Measurements from ENCODE around the gene PKN1. TPM values are rescaled to one million over a fixed set of nuclear protein-coding genes. Genes with fewer than 3 reads are reported as not detected.

Gene PKN1
- total and polyA plus RNA-seq, 9 of the 15 experiments (the other 6 are each of a cell fraction or from before 2014, with no cell fraction given): 0.30 to 228 (median 77.5) TPM

DNA sequence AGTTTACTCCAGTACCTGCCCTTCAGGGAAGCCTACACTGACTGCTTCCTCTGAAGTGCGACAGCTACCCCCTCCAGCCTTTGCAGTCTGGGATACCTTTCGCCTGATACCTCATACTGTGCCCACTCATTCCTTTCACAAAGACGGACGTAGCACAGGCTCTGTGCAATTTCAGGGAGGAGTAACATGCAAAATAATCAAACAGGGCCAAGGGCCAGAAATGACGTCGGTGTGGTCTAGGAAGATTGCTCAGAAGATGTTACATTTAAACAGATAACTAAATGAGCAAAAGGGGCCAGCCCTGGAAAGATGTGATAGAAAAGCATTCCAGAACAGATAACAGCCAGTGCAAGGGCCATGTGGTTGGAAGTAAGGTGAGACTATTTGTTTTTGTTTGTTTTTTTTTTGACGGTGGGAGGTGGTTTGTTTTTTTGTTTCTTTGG is 7.4 kb upstream of the PKN1 start (continued):
- TF ChIP-seq, protein P1, sequence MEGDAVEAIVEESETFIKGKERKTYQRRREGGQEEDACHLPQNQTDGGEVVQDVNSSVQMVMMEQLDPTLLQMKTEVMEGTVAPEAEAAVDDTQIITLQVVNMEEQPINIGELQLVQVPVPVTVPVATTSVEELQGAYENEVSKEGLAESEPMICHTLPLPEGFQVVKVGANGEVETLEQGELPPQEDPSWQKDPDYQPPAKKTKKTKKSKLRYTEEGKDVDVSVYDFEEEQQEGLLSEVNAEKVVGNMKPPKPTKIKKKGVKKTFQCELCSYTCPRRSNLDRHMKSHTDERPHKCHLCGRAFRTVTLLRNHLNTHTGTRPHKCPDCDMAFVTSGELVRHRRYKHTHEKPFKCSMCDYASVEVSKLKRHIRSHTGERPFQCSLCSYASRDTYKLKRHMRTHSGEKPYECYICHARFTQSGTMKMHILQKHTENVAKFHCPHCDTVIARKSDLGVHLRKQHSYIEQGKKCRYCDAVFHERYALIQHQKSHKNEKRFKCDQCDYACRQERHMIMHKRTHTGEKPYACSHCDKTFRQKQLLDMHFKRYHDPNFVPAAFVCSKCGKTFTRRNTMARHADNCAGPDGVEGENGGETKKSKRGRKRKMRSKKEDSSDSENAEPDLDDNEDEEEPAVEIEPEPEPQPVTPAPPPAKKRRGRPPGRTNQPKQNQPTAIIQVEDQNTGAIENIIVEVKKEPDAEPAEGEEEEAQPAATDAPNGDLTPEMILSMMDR (IDR thresholded peaks at IDR 0.05 in 2 of 3, conservative IDR thresholded peaks at IDR 0.05 in 1 of 3; ENCODE audit: insufficient read depth in 2 of 3, low read depth in 1 of 3, low read length in 3 of 3): no peak
- TF ChIP-seq THRB (CRISPR knock-in tag; conservative IDR thresholded peaks at IDR 0.05): no peak
- no peak for TF ChIP-seq GTF2E2 (tag; IDR thresholded peaks at IDR 0.05)
- TF ChIP-seq FOXK2 (conservative IDR thresholded peaks at IDR 0.05 in 1 of 2, IDR thresholded peaks at IDR 0.05 in 1 of 2; ENCODE audit: low read depth in 2 of 2): no peak; a peak in 1 of 4 replicates
- TF ChIP-seq, protein P2, sequence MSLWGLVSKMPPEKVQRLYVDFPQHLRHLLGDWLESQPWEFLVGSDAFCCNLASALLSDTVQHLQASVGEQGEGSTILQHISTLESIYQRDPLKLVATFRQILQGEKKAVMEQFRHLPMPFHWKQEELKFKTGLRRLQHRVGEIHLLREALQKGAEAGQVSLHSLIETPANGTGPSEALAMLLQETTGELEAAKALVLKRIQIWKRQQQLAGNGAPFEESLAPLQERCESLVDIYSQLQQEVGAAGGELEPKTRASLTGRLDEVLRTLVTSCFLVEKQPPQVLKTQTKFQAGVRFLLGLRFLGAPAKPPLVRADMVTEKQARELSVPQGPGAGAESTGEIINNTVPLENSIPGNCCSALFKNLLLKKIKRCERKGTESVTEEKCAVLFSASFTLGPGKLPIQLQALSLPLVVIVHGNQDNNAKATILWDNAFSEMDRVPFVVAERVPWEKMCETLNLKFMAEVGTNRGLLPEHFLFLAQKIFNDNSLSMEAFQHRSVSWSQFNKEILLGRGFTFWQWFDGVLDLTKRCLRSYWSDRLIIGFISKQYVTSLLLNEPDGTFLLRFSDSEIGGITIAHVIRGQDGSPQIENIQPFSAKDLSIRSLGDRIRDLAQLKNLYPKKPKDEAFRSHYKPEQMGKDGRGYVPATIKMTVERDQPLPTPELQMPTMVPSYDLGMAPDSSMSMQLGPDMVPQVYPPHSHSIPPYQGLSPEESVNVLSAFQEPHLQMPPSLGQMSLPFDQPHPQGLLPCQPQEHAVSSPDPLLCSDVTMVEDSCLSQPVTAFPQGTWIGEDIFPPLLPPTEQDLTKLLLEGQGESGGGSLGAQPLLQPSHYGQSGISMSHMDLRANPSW (CRISPR knock-in tag; IDR thresholded peaks at IDR 0.05): no peak
- no peak for TF ChIP-seq ZBTB34 (CRISPR knock-in tag; IDR thresholded peaks at IDR 0.05)
- TF ChIP-seq ZNF165 (CRISPR knock-in tag; IDR thresholded peaks at IDR 0.05; ENCODE audit: borderline replicate concordance): no peak
- no peak for TF ChIP-seq E2F4 (CRISPR knock-in tag; IDR thresholded peaks at IDR 0.05; ENCODE audit: low read depth)
- peak; percentile 58; the same call in 1 of the 2 replicates for TF ChIP-seq NCOR1 (IDR thresholded peaks at IDR 0.05)
- peak; percentile 85 for TF ChIP-seq CBFA2T2 (conservative IDR thresholded peaks at IDR 0.05)
- peak; percentile 61; the same call in 1 of the 2 replicates for TF ChIP-seq KLF16 (IDR thresholded peaks at IDR 0.05)
- TF ChIP-seq USF2 (CRISPR knock-in tag; IDR thresholded peaks at IDR 0.05): no peak
- TF ChIP-seq ZFP1 (CRISPR knock-in tag; IDR thresholded peaks at IDR 0.05): no peak
- TF ChIP-seq HDAC3 (IDR thresholded peaks at IDR 0.05; ENCODE audit: borderline replicate concordance, partially characterized antibody): no peak
- no peak for TF ChIP-seq PHF21A (IDR thresholded peaks at IDR 0.05; ENCODE audit: borderline replicate concordance, low read depth)
- no peak for TF ChIP-seq MCM2 (IDR thresholded peaks at IDR 0.05; ENCODE audit: low read depth)
- peak; percentile 51; the same call in 1 of the 2 replicates for TF ChIP-seq SP1 (CRISPR knock-in tag; IDR thresholded peaks at IDR 0.05)
